Left cardiac atrium (tissue), 4 donors: Measurements from ENCODE around the gene RERE. TPM values are rescaled to one million over a fixed set of nuclear protein-coding genes. Genes with fewer than 3 reads are reported as not detected.

ENCODE experiments used
- ATAC-seq, 2 donors: fragments of 200-7000 bp; cut with Tn5 transposase; one replicate each; pipeline ENCODE4 v1.9.1; 2020; ENCODE audit warnings: mild to moderate bottlenecking in 2 of 2, moderate library complexity in 2 of 2
- DNase-seq: peaks from one replicate; pipeline ENCODE4 v3.0.0-alpha.2; 2020
- intact Hi-C, 2 donors: fragments of 100-400 bp; cut with DNase I; formaldehyde crosslinking; loops; one replicate each; pipeline versions ENCODE4 v1.14.1 to v1.15.1; 2022 to 2023
- total RNA-seq, 2 donors: library from RNA; stranded (reverse); fragmentation: NEBNext Ultra II Directional; extraction: Animal tissue kit (Norgen Biotek cat#: 25700); gene quantifications; one replicate each; pipeline ENCODE4 v1.2.1, GENCODE V29; 2021
- donor health status: DM: no; HTN: yes; CAD: no.
- donor health status: DM: no; HTN: yes; CAD: no; lungs with severe emphysema.
- donor health status: DM: yes; HTN: yes; CAD: no.
- donor health status: Dilated cardiomyopathy.

RERE gene
- total RNA-seq, 2 donors from 2014 or later: 128 to 162 TPM

GRCh38 chr1:8495928-8496401 is 321.5 kb downstream of the RERE start:
- DNase-seq (no peak), ATAC-seq (peak in 1 of 2 donors; percentile 52)
- intact Hi-C loops: loop anchor here in 1 of 2 donors (10.0 kb wide), 1 partner anchor 71 kb away; no protein-coding TSS in a partner anchor

- DNase-seq: no peak
- intact Hi-C loops: loop anchor here in 1 of 2 donors (10.0 kb wide), 1 partner anchor 70 kb away; no protein-coding TSS in a partner anchor
- no peak for ATAC-seq
Observed at GRCh38 chr1:8494681-8495080, 322.8 kb downstream of the RERE start.

- no peak for DNase-seq
- intact Hi-C loops: loop anchor here in 1 of 2 donors (10.0 kb wide), 1 partner anchor 69 kb away; no protein-coding TSS in a partner anchor
- ATAC-seq: no peak
Observed at GRCh38 chr1:8493916-8494540, 323.4 kb downstream of the RERE start.

GRCh38 chr1:8487249-8487648 is 330.2 kb downstream of the RERE start:
- no peak for ATAC-seq
- no peak for DNase-seq
- intact Hi-C loops: no loop called here

GRCh38 chr1:8486047-8486446 is 331.4 kb downstream of the RERE start:
- DNase-seq (no peak), ATAC-seq (no peak)
- intact Hi-C loops: no loop called here

GRCh38 chr1:8483586-8483985 is 333.9 kb downstream of the RERE start:
- no peak for ATAC-seq
- no peak for DNase-seq
- intact Hi-C loops: no loop called here

GRCh38 chr1:8482979-8483381 is 334.5 kb downstream of the RERE start:
- DNase-seq (no peak), ATAC-seq (no peak)
- intact Hi-C loops: no loop called here

GRCh38 chr1:8481650-8482380 is 335.6 kb downstream of the RERE start:
- ATAC-seq (peak in 1 of 2 donors; percentile 45), DNase-seq (no peak)
- intact Hi-C loops: no loop called here

- intact Hi-C loops: no loop called here
- ATAC-seq: no peak
Observed at GRCh38 chr1:8478566-8478965, 338.9 kb downstream of the RERE start.

GRCh38 chr1:8477983-8478362 is 339.5 kb downstream of the RERE start:
- intact Hi-C loops: no loop called here
- ATAC-seq (peak in 1 of 2 donors; percentile 38), DNase-seq (no peak)

More at GRCh38 chr1:8478566-8478965, 338.9 kb downstream of the RERE start:
- no peak for DNase-seq

GRCh38 chr1:8477166-8477982 is 340.1 kb downstream of the RERE start:
- peak; percentile 40 to 57 for ATAC-seq

GRCh38 chr1:8476006-8476405 is 341.4 kb downstream of the RERE start:
- intact Hi-C loops: no loop called here
- DNase-seq (no peak), ATAC-seq (peak in 1 of 2 donors; percentile 52)

More at GRCh38 chr1:8477166-8477982, 340.1 kb downstream of the RERE start:
- no peak for DNase-seq
- intact Hi-C loops: no loop called here

- no peak for ATAC-seq
- DNase-seq: no peak
- intact Hi-C loops: no loop called here
Observed at GRCh38 chr1:8474369-8474768, 343.1 kb downstream of the RERE start.

- intact Hi-C loops: no loop called here
- DNase-seq (no peak), ATAC-seq (no peak)
Observed at GRCh38 chr1:8473891-8474300, 343.5 kb downstream of the RERE start.

GRCh38 chr1:8473121-8473875 is 344.1 kb downstream of the RERE start:
- DNase-seq: no peak
- intact Hi-C loops: no loop called here
- ATAC-seq: no peak

GRCh38 chr1:8472668-8473067 is 344.8 kb downstream of the RERE start:
- ATAC-seq (no peak), DNase-seq (no peak)
- intact Hi-C loops: no loop called here

GRCh38 chr1:8471451-8471850 is 346.0 kb downstream of the RERE start:
- no peak for ATAC-seq

GRCh38 chr1:8468751-8469150 is 348.7 kb downstream of the RERE start:
- intact Hi-C loops: no loop called here
- DNase-seq (no peak), ATAC-seq (no peak)

More at GRCh38 chr1:8471451-8471850, 346.0 kb downstream of the RERE start:
- intact Hi-C loops: no loop called here
- DNase-seq: no peak

GRCh38 chr1:8467308-8467707 is 350.1 kb downstream of the RERE start:
- ATAC-seq (no peak), DNase-seq (no peak)
- intact Hi-C loops: no loop called here
